GM23338 (cell line): Measurements from ENCODE around the gene SIK2.

Experiments
- CREB1 ChIP-seq: fragments of 250-450 bp; sonication (Bioruptor Pico); IDR thresholded peaks from 2 replicates; pipeline ENCODE4 v1.5.0; 2020; ENCODE audit warnings: low read depth, mild to moderate bottlenecking, moderate library complexity
- CTCF ChIP-seq, 2 experiments: fragments of 200-600 bp in 1 of 2; sonication (generic) in 1 of 2; conservative IDR thresholded peaks; 2 replicates each; pipeline versions ENCODE4 v1.5.1 to v1.6.1; 2016 to 2017; ENCODE audit warnings: antibody characterized with exemption in 2 of 2, low read depth in 2 of 2, mild to moderate bottlenecking in 2 of 2, moderate library complexity in 1 of 2
- ETS1 ChIP-seq: IDR thresholded peaks from 2 replicates; pipeline ENCODE4 v1.6.1; 2016; ENCODE audit warnings: antibody characterized with exemption
- EZH2 ChIP-seq: fragments of 200-600 bp; sonication (generic); IDR thresholded peaks from one replicate; pipeline ENCODE4 v1.8.0; 2017; ENCODE audit warnings: antibody characterized with exemption, mild to moderate bottlenecking, low read depth; ENCODE audit not compliant: unreplicated experiment
- EZH2phosphoT487 ChIP-seq: fragments of 200-600 bp; sonication (generic); IDR thresholded peaks from one replicate; pipeline ENCODE4 v1.8.1; 2018; ENCODE audit warnings: antibody characterized with exemption; ENCODE audit not compliant: unreplicated experiment
- JUNB ChIP-seq: IDR thresholded peaks from one replicate; pipeline ENCODE4 v1.6.1; 2016; ENCODE audit warnings: antibody characterized with exemption; ENCODE audit not compliant: unreplicated experiment
- NANOG ChIP-seq: IDR thresholded peaks from 2 replicates; pipeline ENCODE4 v1.6.1; 2016; ENCODE audit warnings: antibody characterized with exemption, borderline replicate concordance
- POLR2AphosphoS5 ChIP-seq: IDR thresholded peaks from 2 replicates; pipeline ENCODE4 v1.6.1; 2016; ENCODE audit warnings: antibody characterized with exemption, low read depth
- STAT1 ChIP-seq: IDR thresholded peaks from one replicate; pipeline ENCODE4 v1.6.1; 2016; ENCODE audit warnings: antibody characterized with exemption; ENCODE audit not compliant: unreplicated experiment
- ZNF114 ChIP-seq: fragments of 250-450 bp; sonication (Bioruptor Pico); IDR thresholded peaks from 2 replicates; pipeline ENCODE4 v1.5.0; 2020; ENCODE audit warnings: mild to moderate bottlenecking, moderate library complexity
- ZNF331 ChIP-seq: fragments of 250-450 bp; sonication (Bioruptor Pico); IDR thresholded peaks from 2 replicates; pipeline ENCODE4 v1.5.0; 2020; ENCODE audit warnings: low read depth, mild to moderate bottlenecking, moderate library complexity
- ZNF462 ChIP-seq: fragments of 250-450 bp; sonication (Bioruptor Pico); IDR thresholded peaks from 2 replicates; pipeline ENCODE4 v1.5.0; 2020; ENCODE audit warnings: mild to moderate bottlenecking, moderate library complexity
- TF ChIP-seq, protein P1 (sequence below): IDR thresholded peaks from one replicate; pipeline ENCODE4 v1.6.1; 2018; ENCODE audit warnings: antibody characterized with exemption; ENCODE audit not compliant: unreplicated experiment

DNA sequence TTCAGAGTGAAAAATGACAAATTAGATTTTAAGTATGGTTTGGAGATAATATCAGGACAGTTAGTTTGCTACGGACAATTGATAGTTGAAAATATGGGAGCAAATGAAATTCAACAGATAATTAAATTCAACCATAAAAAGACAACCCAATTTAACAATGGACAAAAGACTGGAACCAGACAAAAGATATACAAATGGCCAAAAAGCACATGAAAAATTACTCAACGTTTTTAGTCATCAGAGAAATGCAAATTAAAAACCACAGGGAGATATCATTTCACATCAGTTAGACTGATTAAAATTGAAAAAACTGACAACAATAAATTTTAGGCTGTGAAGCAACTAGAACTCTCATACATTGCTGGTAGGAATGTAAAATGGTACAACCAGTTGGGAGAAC lies 27.2 kb downstream of the SIK2 start:
- TF ChIP-seq POLR2AphosphoS5 (no peak), CTCF (conservative IDR thresholded peaks at IDR 0.05; ENCODE audit: low read depth in 2 of 2) (no peak), JUNB (no peak), EZH2phosphoT487 (no peak), EZH2 (no peak), CREB1 (CRISPR knock-in tag) (no peak), ETS1 (no peak), STAT1 (no peak), NANOG (no peak), ZNF462 (no peak), ZNF114 (CRISPR knock-in tag) (no peak), ZNF331 (CRISPR knock-in tag) (no peak)
- TF ChIP-seq, protein P1, sequence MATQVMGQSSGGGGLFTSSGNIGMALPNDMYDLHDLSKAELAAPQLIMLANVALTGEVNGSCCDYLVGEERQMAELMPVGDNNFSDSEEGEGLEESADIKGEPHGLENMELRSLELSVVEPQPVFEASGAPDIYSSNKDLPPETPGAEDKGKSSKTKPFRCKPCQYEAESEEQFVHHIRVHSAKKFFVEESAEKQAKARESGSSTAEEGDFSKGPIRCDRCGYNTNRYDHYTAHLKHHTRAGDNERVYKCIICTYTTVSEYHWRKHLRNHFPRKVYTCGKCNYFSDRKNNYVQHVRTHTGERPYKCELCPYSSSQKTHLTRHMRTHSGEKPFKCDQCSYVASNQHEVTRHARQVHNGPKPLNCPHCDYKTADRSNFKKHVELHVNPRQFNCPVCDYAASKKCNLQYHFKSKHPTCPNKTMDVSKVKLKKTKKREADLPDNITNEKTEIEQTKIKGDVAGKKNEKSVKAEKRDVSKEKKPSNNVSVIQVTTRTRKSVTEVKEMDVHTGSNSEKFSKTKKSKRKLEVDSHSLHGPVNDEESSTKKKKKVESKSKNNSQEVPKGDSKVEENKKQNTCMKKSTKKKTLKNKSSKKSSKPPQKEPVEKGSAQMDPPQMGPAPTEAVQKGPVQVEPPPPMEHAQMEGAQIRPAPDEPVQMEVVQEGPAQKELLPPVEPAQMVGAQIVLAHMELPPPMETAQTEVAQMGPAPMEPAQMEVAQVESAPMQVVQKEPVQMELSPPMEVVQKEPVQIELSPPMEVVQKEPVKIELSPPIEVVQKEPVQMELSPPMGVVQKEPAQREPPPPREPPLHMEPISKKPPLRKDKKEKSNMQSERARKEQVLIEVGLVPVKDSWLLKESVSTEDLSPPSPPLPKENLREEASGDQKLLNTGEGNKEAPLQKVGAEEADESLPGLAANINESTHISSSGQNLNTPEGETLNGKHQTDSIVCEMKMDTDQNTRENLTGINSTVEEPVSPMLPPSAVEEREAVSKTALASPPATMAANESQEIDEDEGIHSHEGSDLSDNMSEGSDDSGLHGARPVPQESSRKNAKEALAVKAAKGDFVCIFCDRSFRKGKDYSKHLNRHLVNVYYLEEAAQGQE, result no peak
